Stimulated activated CD8-positive, alpha-beta memory T cell treated with anti-CD3 and anti-CD28 coated beads, Interleukin-4, amount 100 ng/mL, for 1 hour (primary cell): Measurements from ENCODE around the gene HDAC4.

Experiments used
- DNase-seq, 2 donors: peaks; one replicate each; pipeline ENCODE4 v3.0.0-alpha.2; 2020; ENCODE audit warnings: low read depth in 2 of 2, low spot score in 1 of 2

The HDAC4 gene

DNA sequence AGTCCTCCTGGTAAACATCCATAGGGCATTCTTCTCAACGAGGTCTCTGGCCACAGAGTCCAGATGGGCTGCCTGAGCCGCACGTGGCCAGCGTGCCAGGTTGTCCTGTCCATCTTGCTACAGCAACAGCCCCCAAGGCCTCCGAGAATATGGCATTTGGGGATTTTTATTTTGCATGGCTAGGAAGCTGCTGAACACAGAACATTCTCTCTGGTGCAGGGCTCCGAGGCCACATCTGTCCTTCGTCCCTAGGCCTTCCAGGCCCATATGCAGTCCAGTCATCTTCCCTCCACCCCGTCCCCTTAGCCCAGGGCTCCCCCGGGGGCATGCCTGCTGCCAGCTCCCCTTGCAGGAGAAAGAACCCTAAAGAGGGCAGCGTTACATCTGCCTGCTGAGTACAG is 2.3 kb downstream of the HDAC4 start:
- DNase-seq: no peak

DNA sequence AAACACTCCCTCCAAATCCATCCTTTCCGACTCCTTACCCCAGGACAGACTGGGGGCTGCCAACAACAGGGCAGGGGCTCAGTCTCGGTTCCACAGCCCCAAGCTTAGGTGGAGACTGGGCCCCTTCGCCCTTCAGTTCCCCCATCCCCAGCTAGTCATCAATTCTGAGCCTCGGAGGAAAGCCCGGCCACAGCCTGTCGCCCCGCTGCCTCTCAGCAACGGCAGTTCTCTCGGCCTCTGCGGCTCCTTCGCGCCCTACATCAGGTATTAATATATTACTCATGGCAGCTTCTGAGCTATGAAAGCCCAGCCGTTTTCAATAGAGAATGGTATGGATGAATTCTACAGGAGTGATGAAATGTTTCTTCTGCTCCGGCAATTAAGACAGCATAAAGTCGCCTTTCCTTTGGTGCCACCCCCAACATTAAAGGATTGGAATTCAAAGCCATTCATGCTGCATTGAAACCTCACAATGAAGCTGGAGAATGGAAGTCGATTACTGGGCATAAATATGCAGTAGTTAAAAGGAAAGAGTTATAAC is 2.8 kb downstream of the HDAC4 start:
- no peak for DNase-seq

DNA sequence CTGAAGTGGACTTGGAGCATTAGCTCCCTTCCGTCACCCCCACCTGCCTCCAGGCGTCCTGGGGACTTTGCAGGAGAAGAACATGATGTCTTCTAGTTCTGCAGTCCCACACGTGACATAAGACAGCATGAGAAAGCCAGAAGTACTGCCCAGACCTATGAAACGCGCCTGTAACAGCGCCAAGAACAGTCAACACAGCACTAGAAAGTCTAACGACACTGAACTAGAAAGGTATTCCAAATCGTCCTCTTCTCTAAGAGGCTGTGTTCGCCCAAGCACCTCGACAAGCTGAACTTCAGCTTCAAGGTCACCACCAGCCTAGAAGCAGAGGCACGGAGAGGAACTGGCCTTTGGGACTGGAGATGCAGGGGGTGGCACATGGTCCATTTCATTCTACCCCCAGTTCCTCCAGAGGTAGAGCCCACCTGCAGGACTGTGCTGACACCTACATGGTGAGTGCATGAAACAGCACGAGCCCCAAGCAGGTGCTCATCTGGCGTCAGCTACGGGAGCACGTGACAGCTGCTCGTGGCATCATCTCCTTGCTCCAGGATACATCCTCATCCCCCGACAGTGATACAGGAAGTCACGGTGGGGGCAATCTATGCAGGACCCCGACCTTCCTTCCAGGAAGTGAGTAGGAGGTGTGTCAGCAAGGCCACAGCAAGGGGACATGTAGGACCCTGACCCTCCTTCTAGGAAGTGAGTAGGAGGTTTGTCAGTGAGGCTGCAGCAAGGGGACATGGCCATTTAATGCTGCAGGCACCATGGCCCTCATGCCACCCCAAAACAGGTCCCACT is 3.7 kb downstream of the HDAC4 start:
- no peak for DNase-seq

DNA sequence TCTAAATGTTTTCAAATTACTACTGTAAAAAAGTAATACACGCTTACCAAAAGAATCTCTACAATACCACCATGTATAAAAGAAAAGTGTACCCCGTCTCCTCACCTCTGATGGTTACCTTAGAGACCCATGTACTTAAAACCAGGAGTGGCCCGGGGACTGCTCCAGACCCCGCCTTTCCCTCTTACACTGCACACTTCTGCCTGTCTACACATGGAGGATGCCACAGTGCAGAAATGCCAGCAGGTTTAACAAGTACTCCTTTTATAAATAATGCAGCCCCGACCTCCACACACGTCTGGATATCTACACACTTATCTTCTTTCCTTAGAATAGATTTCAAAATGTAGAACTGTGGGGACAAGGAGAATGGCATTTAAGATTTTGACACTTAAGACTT is 5.3 kb downstream of the HDAC4 start:
- no peak for DNase-seq

DNA sequence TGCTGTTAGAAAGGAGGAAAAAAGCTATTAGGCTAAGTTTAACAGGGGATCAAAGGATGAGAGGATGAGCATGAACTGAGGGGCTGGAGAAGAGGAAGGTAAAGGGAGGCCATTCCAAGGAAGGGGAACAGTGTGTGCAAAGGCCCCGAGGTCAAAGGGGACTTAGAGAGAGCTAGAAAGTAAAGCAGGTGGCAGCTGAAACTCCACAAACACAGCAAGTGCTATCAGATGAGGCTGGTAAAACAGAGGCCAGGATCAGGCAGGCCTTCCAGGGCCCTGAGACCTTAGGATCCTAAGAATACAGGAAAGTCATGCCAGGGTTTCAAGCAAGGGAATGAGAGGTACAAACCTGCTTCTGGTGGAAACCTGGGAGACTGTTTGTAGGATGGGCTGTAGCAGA is 5.8 kb downstream of the HDAC4 start:
- DNase-seq: no peak

DNA sequence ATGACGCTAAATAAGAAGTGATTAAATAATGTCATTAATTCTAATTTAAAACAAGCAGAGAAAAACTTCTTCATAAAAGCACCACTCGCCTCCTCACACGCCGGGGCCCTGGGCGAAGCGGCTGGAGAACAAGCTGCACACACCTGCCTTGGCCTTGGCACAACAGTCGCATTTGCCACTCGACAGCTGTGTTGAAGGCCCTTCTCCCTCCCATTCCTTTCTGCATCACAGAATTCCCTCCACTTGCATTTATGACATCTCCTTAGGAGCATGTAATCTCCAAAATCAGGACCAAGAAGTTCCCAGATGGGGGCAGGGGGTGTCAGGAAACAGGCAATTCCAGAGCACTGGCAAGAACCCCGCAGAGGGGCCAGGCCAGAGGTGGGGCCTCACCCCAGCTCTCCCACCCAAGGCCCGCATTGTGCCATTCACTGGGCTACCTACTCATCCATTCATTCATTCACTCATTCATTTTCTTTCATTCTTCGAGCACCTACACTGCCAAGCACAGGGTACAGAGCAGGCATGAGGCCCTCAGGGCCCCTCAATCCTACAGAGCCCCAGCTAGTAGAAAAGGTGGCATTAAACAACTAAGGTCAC is 6.4 kb downstream of the HDAC4 start:
- DNase-seq: no peak

DNA sequence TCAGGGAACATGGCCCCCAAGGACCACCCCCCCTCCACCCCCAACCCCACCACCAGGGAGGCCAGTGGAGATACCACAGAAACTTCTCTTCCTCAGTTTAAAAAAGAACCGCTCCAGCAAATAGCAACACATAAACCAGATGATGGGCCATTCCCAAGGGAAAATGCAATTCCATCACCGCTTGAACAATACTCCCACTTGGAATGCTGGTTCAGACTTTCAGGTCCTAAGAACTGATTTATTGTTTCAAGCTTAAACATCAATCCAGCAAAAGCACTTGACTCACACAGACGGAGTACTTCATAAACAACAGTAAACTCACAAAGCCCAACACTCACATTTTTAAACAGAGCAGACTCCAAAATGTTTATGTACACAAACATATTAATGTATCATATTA is 6.9 kb downstream of the HDAC4 start:
- no peak for DNase-seq

DNA sequence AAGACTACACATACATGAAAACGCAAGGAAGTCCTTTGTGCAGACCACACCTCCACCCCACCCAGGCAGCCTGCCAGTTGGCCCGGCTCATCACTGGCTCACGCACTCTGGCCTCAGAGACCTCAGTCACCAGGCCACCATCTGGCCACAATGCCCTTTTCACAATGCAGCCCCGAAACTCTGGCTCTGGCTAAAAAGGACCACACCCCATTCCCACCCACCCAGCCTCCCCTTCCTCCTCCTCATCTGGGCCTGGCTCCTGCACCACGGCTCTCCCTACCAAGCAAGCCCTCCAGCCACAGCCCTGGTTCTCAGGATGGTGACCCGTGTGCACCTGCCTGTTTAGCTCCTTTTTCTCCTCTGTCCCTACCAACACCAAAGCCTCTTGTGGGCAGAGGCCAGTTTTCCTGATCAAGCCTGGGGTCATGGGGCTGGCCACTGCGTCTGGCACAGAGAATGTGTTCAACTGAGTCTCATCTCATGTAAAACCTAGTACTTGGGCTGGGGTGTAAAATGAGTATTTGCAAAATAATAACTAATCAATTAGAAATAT is 7.4 kb downstream of the HDAC4 start:
- DNase-seq: no peak

DNA sequence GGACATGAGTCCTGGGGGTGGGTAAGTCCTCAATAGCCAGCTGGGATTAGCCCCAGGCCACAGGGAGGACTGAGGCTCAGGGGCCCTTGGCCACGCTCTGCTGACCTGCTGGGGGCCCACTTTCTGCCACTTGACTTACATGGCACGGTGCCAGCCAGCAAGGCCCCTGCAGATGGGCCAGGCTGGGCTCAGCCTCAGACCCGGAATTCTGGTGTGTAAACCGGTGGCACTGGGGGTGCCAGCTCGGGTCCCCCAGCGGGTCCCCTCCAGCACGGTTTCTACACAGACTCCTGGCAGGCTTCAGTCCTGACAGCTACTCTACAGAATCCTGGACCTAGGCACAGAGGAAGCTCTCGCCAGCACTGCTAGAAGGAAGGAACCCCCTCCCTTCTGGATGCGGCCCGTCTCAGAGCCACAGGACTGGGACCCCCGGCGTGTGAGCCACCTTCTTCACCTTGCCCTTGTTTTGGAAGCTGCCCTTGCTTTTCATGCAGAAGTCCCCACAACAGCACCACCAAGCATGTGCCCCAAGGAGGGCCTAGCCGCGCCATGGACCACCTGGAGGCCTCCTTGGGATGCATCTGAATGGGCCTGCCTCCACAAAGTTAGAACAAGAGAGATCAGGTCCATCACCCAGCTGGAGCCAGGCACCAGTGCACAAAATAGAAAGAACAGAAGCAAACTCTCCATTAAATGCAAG is 8.0 kb downstream of the HDAC4 start:
- DNase-seq: no peak

DNA sequence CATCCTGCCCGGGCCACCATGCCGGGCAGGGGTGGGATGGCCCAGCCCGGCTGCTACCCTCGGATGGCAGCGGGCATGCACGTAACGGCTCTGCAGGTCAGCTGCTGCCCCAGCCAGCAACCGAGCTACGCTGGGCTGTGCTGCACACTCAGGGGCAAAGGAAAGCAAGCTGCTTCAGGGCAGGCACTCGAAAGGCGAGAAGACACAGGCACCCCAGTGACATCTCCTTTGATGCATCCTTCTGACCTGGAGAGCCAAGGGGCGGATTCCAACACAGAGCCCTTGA is 8.8 kb downstream of the HDAC4 start:
- no peak for DNase-seq

DNA sequence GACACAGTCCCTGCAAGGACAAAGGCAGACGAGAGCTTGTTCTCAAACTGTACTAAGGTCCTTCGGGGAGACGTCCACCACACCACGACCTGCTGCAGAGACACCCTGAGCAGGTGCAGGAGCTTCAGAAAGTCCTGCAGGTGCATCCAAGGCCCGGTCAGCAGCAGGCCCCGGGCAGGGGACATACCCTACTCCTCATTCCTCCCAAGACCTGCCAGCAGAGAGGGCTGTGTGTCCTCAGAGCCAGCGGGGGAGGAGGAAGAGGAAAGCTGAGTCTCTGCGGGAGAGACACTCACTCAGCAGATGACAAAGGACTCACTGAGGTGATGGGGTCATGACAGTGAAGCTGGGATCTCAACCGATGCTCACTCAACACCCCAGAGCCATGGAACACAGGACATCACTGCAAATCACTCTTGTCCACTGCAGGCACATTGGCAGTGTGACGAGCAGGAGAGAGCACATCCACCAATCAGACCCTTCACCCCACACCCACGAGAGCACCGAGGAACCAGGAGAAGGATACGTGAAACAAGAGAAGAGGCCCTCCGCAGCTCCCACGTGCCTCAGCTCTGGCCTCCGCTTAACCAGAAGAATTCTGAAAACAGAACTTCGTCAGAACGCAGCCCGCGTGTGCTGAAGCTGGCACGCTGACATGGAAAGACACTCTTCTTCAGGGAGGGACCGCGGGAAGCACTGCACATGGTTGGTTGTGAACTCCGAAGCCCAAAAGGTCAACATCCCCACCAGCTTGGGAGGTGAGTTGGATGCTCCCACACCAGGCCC is 9.3 kb downstream of the HDAC4 start:
- DNase-seq: no peak

DNA sequence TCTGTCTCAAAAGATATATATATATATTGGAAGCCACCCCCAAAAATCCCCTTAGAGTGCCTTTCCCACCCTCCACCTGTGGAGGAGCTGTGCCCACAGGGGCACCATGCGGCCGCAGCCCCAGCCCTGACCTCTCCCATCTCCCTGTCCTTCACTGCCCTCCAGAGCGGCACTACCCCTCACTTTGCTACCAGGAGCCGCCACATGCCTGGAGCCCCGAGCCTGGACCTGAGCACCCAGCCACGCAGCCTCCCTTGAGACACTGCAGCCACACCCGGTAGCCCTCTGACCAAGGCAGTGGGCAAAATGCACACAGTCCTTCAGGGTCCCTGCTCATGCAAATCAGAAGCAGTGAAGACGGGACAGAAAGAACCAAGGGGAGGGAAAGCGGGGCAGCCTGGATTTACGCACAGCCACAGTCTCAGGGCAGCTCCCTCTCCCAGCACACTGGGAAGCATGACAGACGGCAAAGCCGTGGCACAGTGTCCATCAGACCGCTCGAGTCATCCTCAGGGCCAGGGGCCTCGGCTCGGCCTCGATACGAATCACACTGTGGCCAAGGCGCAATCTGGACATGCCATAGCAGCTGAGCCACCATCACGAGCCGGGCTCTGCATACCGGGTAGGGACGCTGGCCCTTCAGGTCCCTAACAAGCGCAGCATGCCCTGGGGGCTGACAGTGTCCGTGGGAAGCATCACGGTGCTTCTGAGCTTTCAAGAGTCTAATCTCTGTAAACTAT is 10.1 kb downstream of the HDAC4 start:
- no peak for DNase-seq

DNA sequence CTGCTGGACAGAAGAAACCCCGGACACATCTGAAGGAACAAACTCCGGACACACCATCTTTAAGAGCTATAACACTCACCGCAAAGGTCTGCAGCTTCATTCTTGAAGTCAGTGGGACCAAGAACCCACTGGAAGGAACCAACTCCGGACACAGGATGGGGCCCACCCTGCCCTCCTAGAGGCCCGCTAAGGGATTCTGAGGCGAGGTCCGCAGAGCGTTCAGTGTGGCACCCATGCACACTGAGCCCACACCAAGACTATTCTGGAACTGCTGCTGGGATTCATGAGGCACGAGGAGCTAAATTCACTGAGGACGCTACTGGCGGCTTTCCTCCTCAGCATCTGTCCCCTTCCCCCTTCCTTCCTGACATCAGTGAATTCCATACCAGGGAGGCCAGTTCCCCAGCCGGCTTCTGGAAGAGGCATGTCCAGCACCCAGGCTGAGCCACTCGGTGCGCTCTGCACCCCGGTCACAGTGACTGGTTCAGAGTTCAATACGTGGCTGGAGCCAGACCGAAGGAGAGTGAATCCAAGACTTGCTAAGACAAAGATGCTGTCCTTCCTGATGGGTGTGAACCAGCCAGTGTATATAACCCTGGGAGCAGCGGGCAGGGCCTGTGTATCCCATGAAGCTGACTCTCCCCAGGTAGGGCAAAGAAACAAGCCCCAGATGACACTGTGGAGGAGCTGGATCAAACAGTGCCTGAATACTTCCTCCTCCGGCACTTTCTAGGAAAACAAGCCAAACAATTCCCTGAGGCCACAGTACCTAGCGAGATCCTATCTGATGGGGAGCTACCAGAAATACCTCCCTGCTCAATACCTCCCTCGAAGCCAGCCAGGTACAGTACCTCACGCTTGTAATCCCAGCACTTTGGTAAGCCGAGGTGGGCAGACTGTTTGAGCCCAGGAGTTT is 11.1 kb downstream of the HDAC4 start:
- no peak for DNase-seq

DNA sequence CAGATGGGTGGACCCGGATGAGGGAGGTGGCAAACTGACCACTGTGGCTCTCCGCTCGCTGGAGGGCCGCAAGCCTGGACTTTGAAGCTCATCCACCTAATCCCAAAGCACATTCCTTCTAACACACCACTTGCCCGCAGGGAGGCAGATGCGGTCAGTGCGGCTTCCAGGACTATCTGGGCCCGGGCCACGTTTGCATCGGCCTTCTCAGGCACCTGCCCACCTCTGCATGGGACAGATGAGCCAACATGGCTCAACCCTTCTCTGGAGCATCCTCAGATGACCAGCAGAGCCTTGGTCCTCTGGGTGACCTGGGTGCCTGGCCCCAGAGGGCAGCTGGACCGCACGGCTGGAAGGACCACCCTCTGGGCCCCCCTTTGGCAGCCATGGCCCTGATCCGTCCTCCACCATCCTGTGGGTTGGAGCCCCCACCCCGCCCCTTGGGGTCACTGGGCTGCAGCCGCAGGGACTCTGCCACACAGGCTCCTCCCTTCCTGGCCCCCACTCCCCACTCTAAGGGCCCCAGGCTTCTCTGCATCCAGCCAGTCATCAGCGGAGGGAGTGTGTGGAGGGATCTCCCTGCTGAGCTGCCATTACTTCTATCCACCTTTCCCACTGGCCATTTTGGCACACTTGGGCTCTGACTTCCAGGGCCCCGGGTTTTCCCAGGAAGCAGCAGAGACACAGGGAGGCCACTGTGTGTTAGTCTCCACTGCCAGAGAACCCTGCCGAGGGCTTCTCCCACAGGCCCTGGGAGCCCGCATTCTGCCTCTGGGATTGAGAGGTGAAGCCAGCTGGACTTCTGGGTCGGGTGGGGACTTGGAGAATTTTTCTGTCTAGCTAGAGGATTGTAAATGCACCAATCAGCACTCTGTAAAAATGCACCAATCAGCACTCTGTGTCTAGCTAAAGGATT is 12.3 kb downstream of the HDAC4 start:
- no peak for DNase-seq

DNA sequence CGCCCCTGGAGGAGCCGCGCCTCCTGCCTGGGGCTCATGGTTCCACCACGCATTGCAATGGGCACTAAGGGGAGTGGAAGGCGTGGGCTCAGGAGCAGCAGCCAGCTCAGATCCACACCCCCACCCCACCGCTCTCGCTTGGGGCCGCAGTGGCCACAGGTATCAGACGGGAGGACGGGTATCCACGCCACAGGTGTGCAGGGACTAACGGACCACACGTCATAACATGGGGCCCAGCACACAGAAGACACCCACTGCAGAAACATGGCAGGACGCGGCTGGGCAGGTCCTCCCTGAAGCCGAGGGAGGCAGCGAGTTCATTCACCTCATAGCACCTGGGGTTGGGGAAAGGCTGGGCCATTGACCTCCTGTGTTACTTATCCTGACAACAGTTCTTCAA is 13.0 kb downstream of the HDAC4 start:
- no peak for DNase-seq

DNA sequence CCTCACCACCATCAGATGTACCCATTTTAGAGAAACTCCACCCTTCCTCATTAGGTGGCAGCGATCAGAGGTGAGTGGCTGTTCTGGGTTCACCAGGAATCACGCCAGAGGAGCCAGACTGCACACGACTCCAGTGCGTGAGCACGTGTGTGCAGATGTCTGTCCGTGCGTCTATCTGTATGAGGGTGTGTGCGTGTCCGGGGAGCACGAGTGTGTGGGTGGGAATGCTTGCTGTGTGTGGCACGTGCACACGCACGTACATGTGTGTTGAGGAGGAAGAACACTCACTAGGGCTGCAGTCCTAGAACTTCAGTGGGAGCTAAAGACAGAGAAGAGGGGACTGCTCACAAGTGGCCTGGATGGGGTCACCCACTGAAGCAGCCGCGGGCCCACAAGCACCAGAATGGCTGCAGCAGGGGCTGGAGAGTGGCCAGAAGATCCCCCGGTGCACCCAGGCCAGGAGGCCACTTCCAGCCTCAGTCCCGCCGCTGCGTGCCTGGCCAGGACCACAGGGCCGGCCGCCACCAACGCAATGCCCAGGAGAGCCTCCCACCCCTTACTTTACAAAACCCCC is 13.9 kb downstream of the HDAC4 start:
- no peak for DNase-seq

DNA sequence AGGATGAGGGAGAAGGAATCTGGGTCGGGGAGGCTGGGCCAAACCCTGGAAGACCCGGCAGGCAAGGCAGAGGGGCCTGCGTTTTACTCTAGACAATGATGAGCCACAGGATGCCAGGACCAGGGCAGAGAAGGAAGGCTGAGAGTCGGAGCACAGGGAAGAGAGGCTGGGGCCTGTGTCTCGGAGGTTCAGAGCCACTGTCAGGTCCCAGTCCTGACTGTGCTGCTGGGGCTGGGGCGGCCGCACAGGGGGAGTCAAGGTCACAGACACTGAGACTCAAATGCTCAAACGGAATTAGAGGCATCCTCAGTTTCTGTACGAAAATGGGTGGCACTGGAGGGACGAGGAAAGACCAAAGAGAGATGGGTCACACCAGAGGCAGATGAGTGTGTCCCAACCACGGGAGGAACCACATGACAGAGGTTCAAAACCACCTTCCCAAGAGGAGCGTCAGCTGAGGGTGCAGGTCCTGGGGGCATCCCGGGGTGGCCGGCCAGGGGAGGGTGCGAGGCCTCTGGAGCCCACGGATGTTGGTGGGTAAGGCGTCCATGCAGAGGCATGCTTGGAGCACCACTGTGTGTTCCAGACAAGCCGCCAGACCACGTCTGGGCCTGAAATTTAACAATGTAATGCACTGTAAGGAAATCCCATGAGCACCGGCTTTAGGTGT is 14.7 kb downstream of the HDAC4 start:
- DNase-seq: no peak
